CD14-positive monocyte (primary cell): ENCODE data around the gene TBC1D7. TPM values are rescaled to one million over a fixed set of nuclear protein-coding genes. Genes with fewer than 3 reads are reported as not detected.
A peak's percentile ranks its signal among the peaks of the same experiment; 100 is the strongest.

Experiments used
- DNase-seq, 3 donors: peaks; one replicate each; pipeline ENCODE4 v3.0.0-alpha.2; 2011 to 2022
- H2AFZ ChIP-seq: 2 replicates; pipeline ENCODE4 v1.6.0; 2012; ENCODE audit warnings: mild to moderate bottlenecking, low read depth, low read length, inconsistent platforms; ENCODE audit not compliant: insufficient read depth, poor library complexity, severe bottlenecking
- H3K27ac ChIP-seq, 2 donors: 1 replicate in 1 of 2; 2 replicates in 1 of 2; pipeline ENCODE4 v1.5.1; 2012 to 2013; ENCODE audit warnings: low read length in 2 of 2, control low read depth in 1 of 2, inconsistent platforms in 1 of 2, low read depth in 1 of 2, mild to moderate bottlenecking in 1 of 2
- H3K27me3 ChIP-seq, 2 donors: one replicate each; pipeline versions ENCODE4 v1.6.0 to v1.6.1; 2011 to 2013; ENCODE audit warnings: low read length in 2 of 2; ENCODE audit not compliant: control insufficient read depth in 2 of 2, insufficient read depth in 2 of 2
- H3K36me3 ChIP-seq, 2 donors: replicated peaks in 1 of 2; 1 replicate in 1 of 2; 2 replicates in 1 of 2; pipeline versions ENCODE4 v1.5.1 to v1.6.1; 2012 to 2013; ENCODE audit warnings: low read length in 2 of 2, control low read depth in 1 of 2, inconsistent platforms in 1 of 2, mild to moderate bottlenecking in 1 of 2; ENCODE audit not compliant: insufficient read depth in 2 of 2, control insufficient read depth in 1 of 2
- H3K4me1 ChIP-seq, 2 donors: 1 replicate in 1 of 2; 2 replicates in 1 of 2; pipeline versions ENCODE4 v1.5.1 to v1.6.1; 2012 to 2013; ENCODE audit warnings: low read length in 2 of 2, control low read depth in 1 of 2, inconsistent platforms in 1 of 2, mild to moderate bottlenecking in 1 of 2, moderate library complexity in 1 of 2; ENCODE audit not compliant: insufficient read depth in 2 of 2, control insufficient read depth in 1 of 2
- H3K4me2 ChIP-seq: replicated peaks from 2 replicates; pipeline ENCODE3; 2012; ENCODE audit warnings: low read length, moderate library complexity, mild to moderate bottlenecking; ENCODE audit not compliant: poor library complexity, severe bottlenecking; ENCODE audit errors: extremely low read depth
- H3K4me3 ChIP-seq, 3 experiments: fragments of 200-600 bp in 1 of 3; sonication (generic) in 1 of 3; replicated peaks in 1 of 3; 1 replicate in 2 of 3; 2 replicates in 1 of 3; pipeline ENCODE4 v1.5.1; 2011 to 2013; ENCODE audit warnings: low read length in 3 of 3, mild to moderate bottlenecking in 3 of 3, control low read depth in 2 of 3, low read depth in 2 of 3, inconsistent platforms in 1 of 3, moderate library complexity in 1 of 3
- H3K79me2 ChIP-seq: 2 replicates; pipeline ENCODE4 v1.6.0; 2012; ENCODE audit warnings: mild to moderate bottlenecking, control low read depth, inconsistent platforms, low read length, moderate library complexity; ENCODE audit not compliant: insufficient read depth
- H3K9ac ChIP-seq: 2 replicates; pipeline ENCODE4 v1.6.0; 2017; ENCODE audit warnings: low read length, mild to moderate bottlenecking; ENCODE audit not compliant: insufficient read depth, poor library complexity, severe bottlenecking
- H3K9me3 ChIP-seq, 2 donors: replicated peaks in 1 of 2; 1 replicate in 1 of 2; 2 replicates in 1 of 2; pipeline versions ENCODE4 v1.5.1 to v1.6.1; 2012 to 2013; ENCODE audit warnings: low read length in 2 of 2, control low read depth in 1 of 2; ENCODE audit not compliant: control insufficient read depth in 1 of 2, insufficient read depth in 1 of 2
- H4K20me1 ChIP-seq: 2 replicates; pipeline ENCODE4 v1.6.0; 2012; ENCODE audit warnings: mild to moderate bottlenecking, low read length, control low read depth, moderate library complexity; ENCODE audit not compliant: insufficient read depth
- H3K27ac Mint-ChIP-seq, 7 donors: one replicate each; pipeline ENCODE4 v1.8.0; 2020; ENCODE audit warnings: mild to moderate bottlenecking in 7 of 7, mixed read lengths in 7 of 7, moderate library complexity in 6 of 7, inconsistent platforms in 2 of 7
- H3K27me3 Mint-ChIP-seq, 3 donors: one replicate each; pipeline ENCODE4 v1.8.0; 2021 to 2022; ENCODE audit warnings: low read depth in 3 of 3, mild to moderate bottlenecking in 3 of 3, mixed read lengths in 3 of 3, moderate library complexity in 3 of 3, inconsistent platforms in 1 of 3
- H3K36me3 Mint-ChIP-seq, 2 donors: one replicate each; pipeline ENCODE4 v1.8.0; 2020; ENCODE audit warnings: mixed read lengths in 2 of 2, inconsistent platforms in 1 of 2, mild to moderate bottlenecking in 1 of 2
- H3K4me1 Mint-ChIP-seq: one replicate; pipeline ENCODE4 v1.8.0; 2020; ENCODE audit warnings: mild to moderate bottlenecking, mixed read lengths
- H3K4me3 Mint-ChIP-seq, 2 donors: one replicate each; pipeline ENCODE4 v1.8.0; 2020; ENCODE audit warnings: mild to moderate bottlenecking in 2 of 2, mixed read lengths in 2 of 2, moderate library complexity in 1 of 2
- H3K9me3 Mint-ChIP-seq, 7 donors: one replicate each; pipeline ENCODE4 v1.8.0; 2020 to 2022; ENCODE audit warnings: mixed read lengths in 7 of 7, mild to moderate bottlenecking in 6 of 7, moderate library complexity in 6 of 7, inconsistent platforms in 2 of 7
- CTCF ChIP-seq: fragments of 200-600 bp; IDR thresholded peaks from one replicate; pipeline ENCODE4 v1.8.0; 2022; ENCODE audit warnings: antibody characterized with exemption, mild to moderate bottlenecking
- WGBS: methylation state at CpG from one replicate; pipeline ENCODE4 v1.1.5; 2013; ENCODE audit warnings: missing lambda C conversion rate; ENCODE audit not compliant: insufficient coverage; 5-methylcytosine and 5-hydroxymethylcytosine counted together
- intact Hi-C, 2 donors: fragments of 100-400 bp; cut with micrococcal nuclease; formaldehyde crosslinking; loops; one replicate each; pipeline versions ENCODE4 v1.15.0 to v1.15.1; 2023
- polyA plus RNA-seq, 3 donors: library from polyadenylated mRNA; depleted of rRNA in 1 of 3; unstranded in 2 of 3; stranded (reverse) in 1 of 3; fragments of 300-500 nt in 2 of 3; fragments of >200 nt in 1 of 3; fragmentation: Illumina TruSeq in 2 of 3; gene quantifications; 1 replicate in 2 of 3; 2 replicates in 1 of 3; pipeline ENCODE4 v1.2.3, GENCODE V29; 2012 to 2021

TBC1D7 gene
- polyA plus RNA-seq, 3 donors, result 12.2 to 34.3 (median 34.3) TPM

- Mint-ChIP-seq H3K27me3 (peaks cover 0 to 2% (median 1%) of the 10 kb centered on the region in 3 donors), H3K4me3 (no peak overlapping the region), H3K4me1 (peaks cover 30% of the 10 kb centered on the region), H3K27ac (no peak overlapping the region), H3K36me3 (peaks cover 2 to 5% of the 10 kb centered on the region in 2 donors), H3K9me3 (peaks cover 0 to 1% (median 0%) of the 10 kb centered on the region in 7 donors)
- Histone ChIP-seq H4K20me1 (no peaks in the 10 kb centered on the region), H3K4me3 (no peak overlapping the region), H3K79me2 (no peaks in the 10 kb centered on the region), H3K9ac (no peak overlapping the region), H2AFZ (no peak overlapping the region), H3K4me1 (peaks cover 6 to 14% of the 10 kb centered on the region in 2 donors), H3K9me3 (no peaks in the 10 kb centered on the region), H3K4me2 (no peak overlapping the region), H3K27me3 (no peaks in the 10 kb centered on the region), H3K27ac (no peak overlapping the region), H3K36me3 (no peaks in the 10 kb centered on the region)
- 83% methylated on average over 3 of the region's 9 CpGs for WGBS
- DNase-seq, result no peak
- no peak for TF ChIP-seq CTCF
- intact Hi-C loops, result loop anchor here in 1 of 2 donors (5.0 kb wide), 1 partner anchor 33 kb away; no protein-coding TSS in a partner anchor
Measured at GRCh38 chr6:13375360-13375878, 47.1 kb upstream of the TBC1D7 start.

- no peaks in the 10 kb centered on the region for H3K79me2 ChIP-seq
- Mint-ChIP-seq H3K4me1 (peaks cover 25% of the 10 kb centered on the region), H3K27ac (peak overlapping the region in 1 of 7 donors; percentile 1), H3K4me3 (no peak overlapping the region), H3K27me3 (peaks cover 0 to 2% (median 1%) of the 10 kb centered on the region in 3 donors), H3K9me3 (peaks cover 0 to 1% (median 0%) of the 10 kb centered on the region in 7 donors), H3K36me3 (peaks cover 0 to 5% of the 10 kb centered on the region in 2 donors)
- intact Hi-C loops, result no loop called here
- no peak for DNase-seq
- no peak overlapping the region for H3K9ac ChIP-seq
- no peaks in the 10 kb centered on the region for H3K9me3 ChIP-seq
- H3K4me1 ChIP-seq, result peaks cover 6 to 14% of the 10 kb centered on the region in 2 donors
- H3K4me2 ChIP-seq, result no peak overlapping the region
- H3K4me3 ChIP-seq, result no peak overlapping the region
- TF ChIP-seq CTCF, result no peak
- no peak overlapping the region for H3K27ac ChIP-seq
- no peaks in the 10 kb centered on the region for H4K20me1 ChIP-seq
- no CpG with 5 or more reads among the region's 1 CpG for WGBS
- H2AFZ ChIP-seq, result no peak overlapping the region
- H3K36me3 ChIP-seq, result no peaks in the 10 kb centered on the region
- H3K27me3 ChIP-seq, result no peaks in the 10 kb centered on the region
Measured at GRCh38 chr6:13373919-13374318, 45.6 kb upstream of the TBC1D7 start.
